Breast epithelium (tissue), 3 donors: ENCODE data around the gene ATG5.

Experiments used
- CTCF ChIP-seq, 3 donors: fragments of 450-650 bp; IDR thresholded peaks; one replicate each; pipeline ENCODE4 v1.5.1; 2016 to 2017; ENCODE audit warnings: antibody characterized with exemption in 3 of 3, mild to moderate bottlenecking in 3 of 3, moderate library complexity in 3 of 3
- POLR2AphosphoS5 ChIP-seq, 3 donors: sonication (generic); formaldehyde crosslinking; IDR thresholded peaks; one replicate each; pipeline ENCODE4 v1.6.1; 2017; ENCODE audit warnings: antibody characterized with exemption in 3 of 3

GRCh38 chr6:106324726-106325335 is 729 bp downstream of the ATG5 start:
- TF ChIP-seq CTCF (IDR thresholded peaks at IDR 0.05), result no peak
- TF ChIP-seq POLR2AphosphoS5 (IDR thresholded peaks at IDR 0.05), result no peak
